Liver (tissue), 9 donors: ENCODE results near the gene RBM39. TPM values are rescaled to one million over a fixed set of nuclear protein-coding genes. Genes with fewer than 3 reads are reported as not detected.

Source experiments
- DNase-seq: peaks from one replicate; pipeline ENCODE4 v3.0.0-alpha.2; 2017; ENCODE audit warnings: low spot score
- H3K27ac ChIP-seq, 2 donors: one replicate each; pipeline ENCODE4 v1.7.0; 2013; ENCODE audit warnings: inconsistent platforms in 2 of 2, low read length in 2 of 2, control low read depth in 1 of 2, low read depth in 1 of 2, mild to moderate bottlenecking in 1 of 2
- H3K27me3 ChIP-seq, 4 donors: one replicate each; pipeline versions ENCODE4 v1.6.1 to v1.7.0; 2013; ENCODE audit warnings: low read length in 3 of 4, inconsistent platforms in 1 of 4, mild to moderate bottlenecking in 1 of 4, moderate library complexity in 1 of 4; ENCODE audit not compliant: control insufficient read depth in 4 of 4, insufficient read depth in 4 of 4
- H3K36me3 ChIP-seq, 4 donors: one replicate each; pipeline versions ENCODE4 v1.6.1 to v1.7.0; 2013; ENCODE audit warnings: low read length in 3 of 4, mild to moderate bottlenecking in 3 of 4, low read depth in 1 of 4, moderate library complexity in 1 of 4; ENCODE audit not compliant: control insufficient read depth in 4 of 4, insufficient read depth in 3 of 4
- H3K4me1 ChIP-seq, 4 donors: one replicate each; pipeline versions ENCODE4 v1.6.1 to v1.7.0; 2013; ENCODE audit warnings: low read length in 3 of 4, mild to moderate bottlenecking in 3 of 4, moderate library complexity in 1 of 4; ENCODE audit not compliant: control insufficient read depth in 4 of 4, insufficient read depth in 4 of 4
- H3K4me3 ChIP-seq, 3 donors: one replicate each; pipeline versions ENCODE4 v1.6.1 to v1.7.0; 2013; ENCODE audit warnings: low read length in 3 of 3, control low read depth in 1 of 3, low read depth in 1 of 3, mild to moderate bottlenecking in 1 of 3
- H3K9ac ChIP-seq, 2 donors: one replicate each; pipeline ENCODE4 v1.7.0; 2013; ENCODE audit warnings: low read length in 2 of 2, mild to moderate bottlenecking in 2 of 2, moderate library complexity in 2 of 2, control low read depth in 1 of 2, low read depth in 1 of 2
- H3K9me3 ChIP-seq, 4 donors: one replicate each; pipeline versions ENCODE4 v1.6.1 to v1.7.0; 2013; ENCODE audit warnings: low read length in 3 of 4; ENCODE audit not compliant: control insufficient read depth in 4 of 4
- ATF3 ChIP-seq: IDR thresholded peaks from 2 replicates; pipeline ENCODE4 v1.6.1; 2016; ENCODE audit warnings: antibody characterized with exemption
- CTCF ChIP-seq: fragments of 150-350 bp; IDR thresholded peaks from 2 replicates; pipeline ENCODE4 v1.5.1; 2017; ENCODE audit warnings: improper control_type of control experiment, low read depth, low read length; ENCODE audit not compliant: missing input control
- EGR1 ChIP-seq, 2 donors: IDR thresholded peaks; 2 replicates each; pipeline ENCODE4 v1.6.1; 2016 to 2018; ENCODE audit warnings: antibody characterized with exemption in 2 of 2, low read depth in 2 of 2
- FOXA1 ChIP-seq: IDR thresholded peaks from 2 replicates; pipeline ENCODE4 v1.6.1; 2016; ENCODE audit warnings: antibody characterized with exemption
- FOXA2 ChIP-seq: IDR thresholded peaks from 2 replicates; pipeline ENCODE4 v1.6.1; 2016; ENCODE audit warnings: antibody characterized with exemption
- GABPA ChIP-seq, 2 donors: IDR thresholded peaks in 1 of 2; conservative IDR thresholded peaks in 1 of 2; 2 replicates each; pipeline ENCODE4 v1.6.1; 2016; ENCODE audit warnings: antibody characterized with exemption in 2 of 2, mild to moderate bottlenecking in 1 of 2, moderate library complexity in 1 of 2
- HNF4A ChIP-seq, 2 donors: conservative IDR thresholded peaks; 2 replicates each; pipeline ENCODE4 v1.6.1; 2016; ENCODE audit warnings: antibody characterized with exemption in 2 of 2, mild to moderate bottlenecking in 2 of 2
- HNF4G ChIP-seq: IDR thresholded peaks from 2 replicates; pipeline ENCODE4 v1.6.1; 2016; ENCODE audit warnings: antibody characterized with exemption
- JUND ChIP-seq, 2 donors: IDR thresholded peaks; 2 replicates each; pipeline ENCODE4 v1.6.1; 2016; ENCODE audit warnings: antibody characterized with exemption in 2 of 2
- NR2F2 ChIP-seq: IDR thresholded peaks from 2 replicates; pipeline ENCODE4 v1.6.1; 2016; ENCODE audit warnings: antibody characterized with exemption
- RAD21 ChIP-seq, 2 donors: IDR thresholded peaks; 2 replicates each; pipeline ENCODE4 v1.6.1; 2016; ENCODE audit warnings: antibody characterized with exemption in 2 of 2, mild to moderate bottlenecking in 2 of 2
- REST ChIP-seq: IDR thresholded peaks from 2 replicates; pipeline ENCODE4 v1.6.1; 2016; ENCODE audit warnings: antibody characterized with exemption, mild to moderate bottlenecking
- RXRA ChIP-seq, 2 donors: IDR thresholded peaks; 2 replicates each; pipeline ENCODE4 v1.6.1; 2017 to 2018; ENCODE audit warnings: antibody characterized with exemption in 2 of 2, mild to moderate bottlenecking in 1 of 2
- SP1 ChIP-seq: IDR thresholded peaks from 2 replicates; pipeline ENCODE4 v1.6.1; 2018; ENCODE audit warnings: antibody characterized with exemption, mild to moderate bottlenecking
- TAF1 ChIP-seq: conservative IDR thresholded peaks from 2 replicates; pipeline ENCODE4 v1.6.1; 2016; ENCODE audit warnings: antibody characterized with exemption, mild to moderate bottlenecking
- YY1 ChIP-seq: IDR thresholded peaks from 2 replicates; pipeline ENCODE4 v1.6.1; 2016; ENCODE audit warnings: antibody characterized with exemption, mild to moderate bottlenecking
- ZBTB33 ChIP-seq: IDR thresholded peaks from 2 replicates; pipeline ENCODE4 v1.6.1; 2016; ENCODE audit warnings: antibody characterized with exemption
- WGBS: extraction: QIAGEN DNeasy Blood & Tissue Kit; methylation state at CpG from one replicate; pipeline ENCODE4 v1.1.7; 2013; 5-methylcytosine and 5-hydroxymethylcytosine counted together
- polyA plus RNA-seq, 2 donors: library from polyadenylated mRNA; stranded (reverse) in 1 of 2; unstranded in 1 of 2; fragments of 200-250 nt in 1 of 2; fragments of >200 nt in 1 of 2; fragmentation: Nextera tagmentation in 1 of 2; extraction: Ambion mirVana in 1 of 2; gene quantifications; one replicate each; pipeline versions ENCODE4 v1.2.1 to v1.2.3, GENCODE V29; 2013 to 2015
- total RNA-seq, 2 donors: library from RNA; depleted of rRNA; stranded (reverse); fragments of >200 nt; gene quantifications; one replicate each; pipeline ENCODE4 v1.2.3, GENCODE V29; 2014
- TF ChIP-seq, protein P1 (sequence below): IDR thresholded peaks from 2 replicates; pipeline ENCODE4 v1.6.1; 2016; ENCODE audit warnings: antibody characterized with exemption
- donor health status: healthy.
- donor health status: healthy.
- donor health status: healthy.
- donor health status: healthy.
- donor health status: healthy.

RBM39 gene
- total and polyA plus RNA-seq, 4 donors, result 57.2 to 211 (median 198) TPM

- Histone ChIP-seq H3K27ac (no peak overlapping the region), H3K27me3 (no peaks in the 10 kb centered on the region), H3K4me1 (peaks cover 0 to 32% (median 22%) of the 10 kb centered on the region in 4 donors), H3K9ac (no peak overlapping the region), H3K9me3 (no peaks in the 10 kb centered on the region), H3K4me3 (no peak overlapping the region), H3K36me3 (peaks cover 17 to 46% (median 39%) of the 10 kb centered on the region in 4 donors)
- WGBS, result 88% methylated on average over 12 of the region's 12 CpGs
- no peak for DNase-seq
- TF ChIP-seq, protein P1, sequence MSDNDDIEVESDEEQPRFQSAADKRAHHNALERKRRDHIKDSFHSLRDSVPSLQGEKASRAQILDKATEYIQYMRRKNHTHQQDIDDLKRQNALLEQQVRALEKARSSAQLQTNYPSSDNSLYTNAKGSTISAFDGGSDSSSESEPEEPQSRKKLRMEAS, result no peak
- TF ChIP-seq GABPA (IDR thresholded peaks at IDR 0.05 in 1 of 2, conservative IDR thresholded peaks at IDR 0.05 in 1 of 2) (no peak), SP1 (no peak), RAD21 (IDR thresholded peaks at IDR 0.05) (no peak), EGR1 (IDR thresholded peaks at IDR 0.05; ENCODE audit: low read depth in 2 of 2) (no peak), FOXA1 (no peak), NR2F2 (no peak), ZBTB33 (no peak), HNF4A (conservative IDR thresholded peaks at IDR 0.05) (no peak), ATF3 (no peak), JUND (IDR thresholded peaks at IDR 0.05) (no peak), HNF4G (no peak)
These were observed 39.8 kb downstream of the RBM39 start for GRCh38 chr20:35702051-35702823.

DNA sequence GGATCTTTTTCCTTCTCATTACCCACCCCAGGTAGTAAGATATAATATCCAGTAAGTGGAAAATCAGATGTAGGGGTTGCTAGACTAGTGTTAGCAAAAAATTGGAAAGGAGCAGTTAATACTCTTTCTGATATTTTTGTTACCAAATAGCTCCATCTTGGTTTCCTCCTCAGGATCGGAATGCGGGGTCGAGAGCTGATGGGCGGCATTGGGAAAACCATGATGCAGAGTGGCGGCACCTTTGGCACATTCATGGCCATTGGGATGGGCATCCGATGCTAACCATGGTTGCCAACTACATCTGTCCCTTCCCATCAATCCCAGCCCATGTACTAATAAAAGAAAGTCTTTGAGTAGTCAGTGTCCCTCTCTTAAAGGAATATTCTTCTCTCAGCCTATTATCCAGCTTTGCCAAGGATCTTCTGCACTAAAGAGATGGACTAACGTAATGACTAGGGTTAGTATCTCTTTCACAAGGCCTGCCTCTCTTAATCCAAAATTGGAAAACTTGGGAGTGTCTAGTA is 41.4 kb downstream of the RBM39 start:
- TF ChIP-seq, protein P1, result no peak
- TF ChIP-seq ATF3, result no peak
- no peak for TF ChIP-seq GABPA (IDR thresholded peaks at IDR 0.05 in 1 of 2, conservative IDR thresholded peaks at IDR 0.05 in 1 of 2)
- no peak for TF ChIP-seq HNF4G
- no peak for TF ChIP-seq JUND (IDR thresholded peaks at IDR 0.05)
- no peak for TF ChIP-seq FOXA2
- no peak for TF ChIP-seq SP1
- TF ChIP-seq NR2F2, result no peak
- no peak for TF ChIP-seq YY1
- no peak for TF ChIP-seq EGR1 (IDR thresholded peaks at IDR 0.05; ENCODE audit: low read depth in 2 of 2)
- no peak for TF ChIP-seq RXRA (IDR thresholded peaks at IDR 0.05)
- no peak for TF ChIP-seq CTCF
- TF ChIP-seq ZBTB33, result no peak
- TF ChIP-seq FOXA1, result no peak
- TF ChIP-seq REST, result no peak
- TF ChIP-seq HNF4A (conservative IDR thresholded peaks at IDR 0.05), result no peak
- no peak for TF ChIP-seq RAD21 (IDR thresholded peaks at IDR 0.05)
- no peak for TF ChIP-seq TAF1
- Histone ChIP-seq H3K27ac (no peak overlapping the region), H3K27me3 (no peaks in the 10 kb centered on the region), H3K9ac (peak overlapping the region in 1 of 2 donors; percentile 48), H3K9me3 (no peaks in the 10 kb centered on the region), H3K4me1 (peaks cover 0 to 36% (median 23%) of the 10 kb centered on the region in 4 donors), H3K36me3 (peaks cover 9 to 35% (median 30%) of the 10 kb centered on the region in 4 donors), H3K4me3 (peak overlapping the region in 1 of 3 donors; percentile 69)
- no peak for DNase-seq
- 94% methylated on average over 7 of the region's 7 CpGs for whole genome bisulfite sequencing
